HCT116 (cell line): ENCODE data around the gene CLIP4. TPM values are rescaled to one million over a fixed set of nuclear protein-coding genes. Genes with fewer than 3 reads are reported as not detected.

Experiments
- total RNA-seq: library from RNA; stranded (reverse); gene quantifications from one replicate; pipeline ENCODE4 v1.2.1, GENCODE V29; 2021; ENCODE audit not compliant: unreplicated experiment

CLIP4 gene
- total RNA-seq, 1 experiment from 2014 or later: 27.8 TPM

Other genes starting within 250 kb of the CLIP4 start
- 12.8 TPM for gene TRMT61B, start 245.1 kb upstream of the CLIP4 start, total RNA-seq
- gene WDR43, start 220.7 kb upstream of the CLIP4 start, total RNA-seq: 119 TPM
- gene TOGARAM2, start 134.1 kb upstream of the CLIP4 start, total RNA-seq: 0.76 TPM
- not detected for gene PCARE, start 40.9 kb upstream of the CLIP4 start, total RNA-seq